GM19468 (cell line): ENCODE data around the gene DOCK9.

Experiments used
- ATAC-seq: cut with Tn5 transposase; IDR thresholded peaks from one replicate; pipeline ENCODE4 v1.9.1; 2021; ENCODE audit warnings: mild to moderate bottlenecking, moderate library complexity, moderate number of reproducible peaks; ENCODE audit not compliant: unreplicated experiment; ENCODE audit errors: extremely low read depth

DOCK9 gene

DNA sequence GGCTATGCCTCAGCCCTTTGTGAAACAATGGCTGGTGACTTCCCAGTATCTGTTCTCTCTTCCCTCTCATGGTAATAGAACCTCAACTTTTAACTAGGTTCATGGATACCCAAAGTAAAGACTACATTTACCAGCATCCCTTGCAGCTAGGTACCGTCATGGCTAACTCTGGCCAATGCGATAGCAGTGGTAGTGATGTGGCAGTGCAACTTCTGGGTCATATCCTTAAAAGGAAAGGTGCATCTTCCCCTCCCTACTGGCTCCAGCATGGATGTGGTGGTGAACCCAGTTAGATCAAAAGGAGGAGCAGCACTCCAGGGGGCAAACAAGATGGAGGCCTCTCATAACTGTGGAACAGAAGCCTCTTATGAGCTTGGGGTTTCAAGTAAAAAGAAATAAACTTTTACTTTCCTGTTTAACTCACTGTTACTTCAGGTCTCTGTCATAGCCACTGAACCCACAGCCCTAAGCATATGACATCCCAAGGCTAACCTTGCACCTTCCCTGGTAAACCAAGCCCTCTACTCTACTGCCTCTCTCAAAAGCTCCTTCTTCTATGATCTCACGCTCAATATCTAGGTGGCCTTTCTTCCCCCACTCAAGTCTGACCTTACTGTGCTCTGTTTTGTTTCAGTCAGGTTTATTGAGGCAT lies 104.4 kb downstream of the DOCK9 start:
- ATAC-seq: no peak

DNA sequence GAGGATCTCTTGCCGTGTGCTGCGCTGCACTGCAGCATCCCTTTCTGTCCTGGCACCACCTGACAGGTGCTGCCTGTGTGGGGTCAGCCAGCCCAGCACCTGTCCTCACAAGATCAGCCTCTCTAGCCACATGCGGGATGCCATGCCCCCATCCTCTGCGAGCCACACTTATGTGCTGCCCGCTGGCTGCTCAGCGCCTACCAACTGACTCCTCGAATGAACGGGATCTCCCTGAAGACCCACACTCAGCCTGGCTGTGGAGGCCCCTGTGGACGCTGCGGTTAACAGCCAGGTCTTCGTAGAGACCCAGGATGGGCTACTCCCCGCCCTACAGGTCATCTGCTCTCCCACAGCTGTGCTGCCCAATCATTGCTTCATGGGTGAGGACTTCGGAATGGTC lies 106.1 kb downstream of the DOCK9 start:
- ATAC-seq: no peak

DNA sequence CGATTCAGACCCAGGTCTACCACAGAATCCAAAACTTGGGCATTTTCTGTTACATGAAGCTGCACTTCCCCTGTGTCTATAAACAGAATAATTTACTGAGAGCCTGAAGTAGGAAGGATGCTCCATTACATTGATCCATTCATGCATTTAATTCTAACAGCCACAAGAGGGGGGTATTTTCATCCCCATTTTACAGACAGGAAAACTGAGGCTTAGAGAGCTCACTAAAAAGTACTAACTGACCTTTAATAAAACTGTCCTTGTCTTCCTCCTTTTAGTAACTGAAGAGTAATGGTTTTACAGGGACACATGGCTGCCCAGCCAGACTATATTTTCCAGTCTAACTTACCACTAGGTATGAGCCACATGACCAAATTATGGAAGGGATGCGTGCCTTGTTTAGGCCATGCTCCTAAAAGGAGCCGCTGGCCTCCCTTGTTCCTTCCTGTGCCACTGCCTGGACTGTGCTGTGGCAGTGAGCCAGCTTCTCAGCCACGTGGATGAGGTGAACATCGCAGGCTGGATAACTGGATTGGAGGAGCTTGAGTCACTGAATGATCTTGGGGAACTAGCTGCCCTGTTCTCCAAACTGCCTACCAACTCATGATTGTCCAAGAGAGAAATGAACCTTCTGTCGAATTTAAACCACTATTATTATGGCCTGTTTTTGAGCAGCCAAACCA lies 108.3 kb downstream of the DOCK9 start:
- no peak for ATAC-seq

DNA sequence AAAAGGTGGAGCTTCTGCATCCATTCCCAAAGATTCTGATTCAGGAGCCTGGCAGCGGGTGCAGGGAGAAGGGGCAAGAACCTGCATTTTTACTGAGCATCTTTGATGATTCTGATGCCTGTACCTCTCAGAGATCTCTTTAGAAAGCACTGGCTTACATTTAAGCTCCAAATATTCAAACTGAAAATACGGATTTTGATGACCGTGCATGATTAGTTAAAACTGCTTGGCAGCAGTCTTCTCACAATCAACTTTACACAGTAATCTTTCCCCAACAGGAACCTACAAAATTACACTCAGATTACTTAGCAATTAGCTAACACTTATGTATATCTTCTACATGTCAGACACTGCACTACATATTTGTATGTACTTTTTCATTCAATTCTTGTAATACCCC lies 108.9 kb downstream of the DOCK9 start:
- ATAC-seq: no peak

DNA sequence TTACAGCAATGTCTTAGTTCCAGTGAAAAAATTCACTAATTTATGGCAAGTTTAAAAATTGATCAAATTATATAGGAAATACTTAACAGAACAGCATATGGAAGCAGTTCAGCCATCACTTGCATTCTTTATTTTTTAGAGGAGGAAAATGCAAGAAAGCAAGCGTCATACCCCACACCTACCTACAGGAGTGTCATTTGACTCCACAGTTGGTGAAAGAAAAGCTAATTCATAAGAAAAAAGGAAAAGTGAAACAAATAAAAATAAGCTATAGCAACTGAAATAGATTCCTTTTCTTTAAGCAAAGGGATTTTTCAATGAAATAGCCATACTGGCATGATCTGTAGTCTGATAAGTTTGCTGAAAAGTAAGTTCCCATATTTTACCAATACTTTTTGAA lies 111.0 kb downstream of the DOCK9 start:
- no peak for ATAC-seq

DNA sequence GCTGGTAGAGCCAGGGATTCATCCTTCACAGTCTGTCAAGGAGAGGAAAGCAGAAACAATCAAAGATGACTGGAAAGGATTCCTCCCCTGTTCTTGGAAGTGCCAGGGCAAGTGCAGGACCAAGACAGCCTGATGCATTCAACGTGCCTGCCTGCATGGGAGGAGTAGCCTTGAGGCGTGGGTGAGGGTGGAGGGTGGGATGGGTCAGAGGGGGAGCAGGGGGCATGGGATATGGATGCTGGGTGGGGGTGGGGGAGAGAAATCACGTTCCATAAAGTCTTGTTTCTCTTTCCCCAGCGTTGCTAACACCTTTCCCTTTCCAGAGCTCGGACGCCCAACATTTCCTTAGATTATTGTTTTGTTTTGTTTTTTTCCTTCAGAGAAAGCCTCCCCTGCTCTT lies 117.4 kb downstream of the DOCK9 start:
- no peak for ATAC-seq

DNA sequence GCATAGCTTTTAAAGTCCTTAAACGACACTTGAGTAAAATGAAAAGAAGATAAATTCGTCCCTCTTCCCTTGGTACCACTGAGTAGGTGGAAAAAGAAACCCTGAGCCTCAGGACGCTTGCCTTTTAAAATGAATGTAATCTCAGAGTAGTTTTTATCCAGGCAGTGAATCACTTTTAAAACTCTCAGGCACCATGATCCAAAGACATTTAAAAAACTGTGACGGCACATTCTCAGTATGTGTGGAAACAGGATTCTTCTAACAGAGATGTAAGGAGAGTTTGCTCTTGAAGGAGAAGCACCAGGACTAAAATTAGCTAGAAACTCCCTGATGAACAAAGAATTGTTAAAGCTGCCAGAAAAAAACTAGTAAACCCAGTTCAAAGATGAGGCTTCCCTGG lies 119.7 kb downstream of the DOCK9 start:
- no peak for ATAC-seq

DNA sequence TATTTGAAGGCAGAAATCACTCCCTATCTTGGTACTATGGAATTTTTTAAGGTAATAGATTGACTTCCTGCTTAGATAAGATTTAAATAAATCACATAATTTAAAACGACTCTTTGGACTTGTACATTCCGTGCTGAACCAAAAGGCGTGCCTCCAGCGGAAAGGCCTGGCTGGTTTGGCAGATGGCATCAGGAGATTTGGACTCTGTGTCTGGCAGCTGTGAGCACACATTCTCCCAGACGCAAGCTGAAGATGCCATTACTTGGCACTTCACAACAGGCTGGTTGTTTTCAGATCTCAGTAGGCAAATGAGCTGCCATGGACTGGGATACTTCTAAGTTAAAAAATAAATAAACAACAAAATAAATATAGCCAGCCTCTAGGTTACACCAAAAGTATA lies 120.9 kb downstream of the DOCK9 start:
- no peak for ATAC-seq

DNA sequence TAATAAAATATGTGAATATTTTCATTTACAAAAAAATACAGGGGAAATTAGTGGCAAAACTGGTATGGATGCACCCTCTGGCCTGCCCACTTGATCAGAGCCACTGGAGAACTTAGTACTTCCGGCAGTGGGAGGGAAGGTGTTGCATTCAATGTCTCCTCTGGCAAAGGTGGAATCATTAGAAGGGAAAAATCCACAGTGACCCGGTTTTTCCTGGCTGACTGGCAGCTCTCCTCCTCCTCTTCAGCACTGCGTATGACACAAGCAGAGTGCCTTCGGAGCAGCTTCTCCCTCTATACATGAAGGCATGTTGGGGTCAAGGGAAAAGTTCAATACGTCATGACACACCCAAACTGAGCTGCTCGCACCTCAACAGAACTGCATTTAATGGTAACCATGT lies 123.4 kb downstream of the DOCK9 start:
- ATAC-seq: no peak

DNA sequence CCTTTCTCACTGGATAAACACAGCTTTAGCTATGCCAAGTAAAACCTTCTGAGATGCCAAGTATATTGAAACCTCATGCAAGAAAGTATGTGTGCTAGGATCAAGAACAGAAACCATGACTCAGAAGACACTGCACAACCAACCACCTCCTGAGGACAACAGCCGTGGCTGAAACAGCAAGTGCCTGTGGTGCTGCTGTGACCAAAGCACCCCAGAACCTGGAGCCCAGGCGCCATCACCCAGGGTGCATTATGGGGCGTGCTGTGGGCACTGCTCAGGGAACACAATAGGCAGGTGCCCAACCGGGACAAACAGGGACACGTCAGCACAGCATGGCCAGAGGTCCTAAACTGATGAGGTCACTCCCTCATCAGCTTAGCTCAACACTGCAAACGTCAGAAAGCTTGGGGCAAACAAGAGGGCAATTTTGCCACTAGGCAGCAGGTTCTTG lies 124.1 kb downstream of the DOCK9 start:
- ATAC-seq: peak; percentile 97

DNA sequence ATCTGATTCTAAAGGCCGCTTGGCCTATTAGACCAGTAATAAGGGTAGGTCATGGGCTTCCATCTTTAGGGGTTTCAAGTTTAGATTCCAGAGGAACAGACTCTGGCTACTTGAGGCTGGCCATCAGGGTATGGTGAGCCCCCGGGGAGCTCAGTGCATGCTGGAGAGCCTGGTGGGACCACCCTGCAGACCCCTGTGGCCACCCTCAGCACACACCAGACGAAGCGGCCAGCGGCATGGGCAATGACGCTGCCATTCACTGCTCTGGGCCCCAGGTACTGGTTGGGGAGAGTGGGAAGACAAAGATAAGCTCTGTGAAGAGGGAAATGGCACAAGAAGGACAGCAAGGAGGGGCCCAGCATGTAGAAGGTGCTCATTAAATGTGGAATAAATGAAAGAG lies 126.6 kb downstream of the DOCK9 start:
- ATAC-seq: no peak

DNA sequence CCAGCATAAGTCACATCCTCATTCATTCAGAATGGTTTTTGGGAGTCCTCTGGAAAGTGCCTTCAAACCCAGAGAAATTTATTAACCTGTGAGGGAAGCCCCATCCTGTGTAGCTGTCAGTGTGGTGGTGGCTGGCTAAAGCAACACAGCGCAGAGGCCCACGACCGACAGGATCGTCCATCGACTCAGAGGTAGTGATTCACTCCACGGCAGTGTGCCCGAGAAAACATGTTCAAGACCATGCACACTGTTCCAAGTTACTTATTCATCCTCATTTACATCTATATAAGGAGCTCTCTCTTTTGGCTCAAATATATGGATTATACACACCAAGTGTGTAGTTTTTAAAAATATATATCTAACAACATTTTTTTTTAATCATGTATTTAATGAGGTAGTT lies 129.1 kb downstream of the DOCK9 start:
- no peak for ATAC-seq

DNA sequence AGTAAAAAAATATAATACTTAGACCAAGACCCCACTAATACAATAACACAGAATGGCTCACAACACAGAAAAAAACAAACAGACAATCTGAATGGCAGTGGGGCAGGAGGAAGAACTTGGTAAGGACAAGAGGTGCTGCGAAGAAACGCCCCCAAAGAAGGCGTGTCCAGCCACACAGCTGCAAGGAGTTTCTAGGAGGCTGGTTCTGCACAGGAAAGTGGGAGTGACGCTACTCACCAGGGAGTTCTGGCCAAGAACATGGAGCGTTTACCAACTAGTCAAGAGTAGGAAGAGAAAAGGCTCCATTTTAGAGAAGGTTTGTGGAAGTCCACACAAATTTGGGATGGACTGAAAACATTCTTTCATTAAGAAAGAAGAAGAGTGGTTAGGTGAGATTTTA lies 130.1 kb downstream of the DOCK9 start:
- no peak for ATAC-seq

DNA sequence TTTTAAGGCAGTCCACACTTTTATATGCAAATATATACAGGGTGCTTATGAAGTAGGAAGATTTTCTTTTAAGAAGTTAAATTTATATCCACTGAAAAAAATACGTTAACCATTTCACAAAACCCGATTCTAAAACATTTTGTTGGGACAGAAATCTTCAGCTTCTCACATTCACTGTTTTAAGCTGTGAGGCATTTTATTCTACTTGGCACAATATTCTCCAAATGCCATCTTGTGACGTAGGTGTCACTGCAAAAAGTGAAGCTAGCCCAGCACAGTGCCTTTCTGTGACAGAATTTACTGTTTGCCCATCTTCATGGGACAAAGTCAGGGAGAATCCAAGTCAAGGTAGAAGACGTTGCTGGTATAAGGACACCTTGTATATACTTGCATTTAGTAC lies 130.9 kb downstream of the DOCK9 start:
- no peak for ATAC-seq

DNA sequence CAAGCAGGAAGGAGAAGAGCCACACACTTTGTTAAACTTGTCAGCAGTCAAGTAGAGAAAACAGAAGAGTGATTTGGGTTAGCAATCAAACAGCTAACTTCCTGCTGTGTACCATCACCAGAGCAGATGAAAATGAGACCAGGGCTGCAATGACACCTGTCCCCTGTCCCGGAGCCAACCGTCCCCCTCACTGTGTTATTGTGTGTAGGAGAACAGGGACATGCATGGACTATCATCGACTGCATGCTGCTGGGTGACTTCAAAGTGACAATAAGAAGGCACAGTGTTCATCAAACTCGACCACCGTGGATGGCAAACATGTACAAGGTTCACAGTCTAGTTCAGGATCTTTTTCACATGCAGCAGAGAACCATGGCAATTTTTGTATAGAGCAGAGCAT lies 131.3 kb downstream of the DOCK9 start:
- ATAC-seq: no peak

DNA sequence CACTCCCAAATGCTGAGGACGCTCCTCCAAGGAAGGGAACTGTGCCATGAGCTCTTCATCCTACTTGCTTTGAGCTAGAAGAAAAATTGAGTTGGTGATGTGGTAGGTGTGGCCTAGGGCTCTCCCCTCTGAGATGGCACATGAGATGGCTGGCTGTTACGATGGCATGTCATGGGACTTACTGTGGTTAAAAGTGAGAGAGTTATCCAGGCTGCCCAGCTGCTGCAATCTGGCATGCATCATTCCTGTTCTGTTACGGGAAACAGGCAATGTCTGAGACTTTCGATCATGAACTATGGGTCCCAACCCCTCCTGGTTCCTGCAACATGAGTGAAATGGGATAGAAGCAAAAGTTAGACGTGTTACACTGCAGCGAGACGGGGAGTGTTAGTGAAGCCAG lies 132.1 kb downstream of the DOCK9 start:
- no peak for ATAC-seq

DNA sequence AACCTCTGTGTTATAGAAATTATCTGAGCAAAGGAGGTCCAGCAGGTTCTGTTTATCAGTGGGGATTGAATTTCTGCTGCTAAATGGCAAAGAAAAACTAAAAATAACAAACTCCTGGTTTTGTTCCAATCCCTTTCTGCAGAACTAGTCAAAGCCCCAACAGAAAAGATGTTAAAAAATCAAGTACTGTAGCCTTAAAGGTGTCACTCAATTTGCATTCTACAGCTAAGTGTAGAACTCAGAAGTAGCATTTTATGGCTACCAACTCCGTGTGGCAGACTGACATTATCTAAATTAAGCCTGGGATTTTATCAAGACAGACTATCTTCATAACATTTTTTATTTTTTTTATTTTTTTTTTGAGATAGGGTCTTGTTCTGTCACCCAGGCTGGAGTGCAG lies 133.8 kb downstream of the DOCK9 start:
- ATAC-seq: no peak

DNA sequence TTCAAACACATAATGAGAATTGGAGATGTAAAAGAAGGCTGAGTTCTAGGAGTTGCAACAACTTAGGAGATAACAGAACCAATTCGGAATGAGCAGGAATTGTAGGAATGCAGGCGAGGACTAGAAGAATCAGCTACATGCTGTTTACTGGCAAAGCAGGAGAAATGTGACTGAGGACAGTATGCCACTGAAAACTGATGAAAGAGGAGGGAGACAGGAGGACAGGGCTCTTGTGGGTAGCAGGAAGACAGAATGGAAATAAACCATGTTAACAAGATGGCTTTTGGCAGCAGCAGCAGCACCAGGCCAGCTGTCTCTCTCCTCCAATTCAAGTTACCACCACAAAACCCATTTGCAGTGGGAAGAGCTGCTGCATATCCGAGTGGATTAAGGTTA lies 134.4 kb downstream of the DOCK9 start:
- no peak for ATAC-seq

DNA sequence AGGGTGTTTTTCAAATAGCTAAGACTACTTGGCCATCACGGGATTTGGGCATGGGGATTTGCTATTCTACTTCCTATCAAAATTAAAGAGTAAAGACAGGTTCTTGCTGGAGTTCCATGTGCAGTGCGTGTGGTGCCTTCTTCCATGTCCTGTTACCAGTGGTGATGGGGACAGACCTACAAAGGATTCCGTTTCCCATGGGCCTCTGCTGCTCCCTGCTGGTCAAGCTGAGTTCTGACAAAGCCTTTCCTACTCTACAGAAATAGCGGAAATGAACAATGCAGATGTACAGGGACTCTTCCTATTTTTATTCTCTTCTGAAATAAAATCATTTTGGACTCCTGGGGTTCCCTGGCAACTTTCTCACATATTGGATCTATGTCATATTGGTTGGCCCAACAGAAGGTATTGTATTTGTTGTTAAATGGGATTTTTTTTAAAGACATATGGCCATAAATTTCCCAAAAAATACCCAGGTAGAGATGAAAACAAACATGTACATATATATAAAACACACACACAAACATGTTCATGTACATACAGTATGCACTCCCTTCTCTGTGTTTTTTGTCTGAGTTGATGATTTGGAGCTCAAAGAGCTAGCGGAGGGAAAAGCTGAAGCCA lies 134.9 kb downstream of the DOCK9 start:
- peak; percentile 89 for ATAC-seq

DNA sequence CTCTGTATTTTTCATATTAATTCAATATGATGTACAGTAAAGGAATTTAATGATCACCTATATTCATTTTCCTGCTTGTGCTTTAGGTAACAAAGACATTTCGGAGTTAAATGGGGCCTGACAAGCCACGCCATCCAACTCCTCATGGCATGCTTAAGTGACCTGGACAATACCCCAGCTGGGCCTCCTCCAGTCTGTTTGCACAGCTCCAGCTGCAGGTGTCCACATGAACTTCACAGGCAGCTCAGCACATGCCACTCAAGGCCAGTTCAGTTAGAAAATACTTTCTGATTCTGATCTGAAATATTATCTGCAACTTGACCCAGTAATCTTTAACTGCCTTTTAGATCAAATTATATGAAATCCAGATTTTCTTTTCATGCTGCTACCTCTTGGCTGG lies 135.8 kb downstream of the DOCK9 start:
- ATAC-seq: no peak

DNA sequence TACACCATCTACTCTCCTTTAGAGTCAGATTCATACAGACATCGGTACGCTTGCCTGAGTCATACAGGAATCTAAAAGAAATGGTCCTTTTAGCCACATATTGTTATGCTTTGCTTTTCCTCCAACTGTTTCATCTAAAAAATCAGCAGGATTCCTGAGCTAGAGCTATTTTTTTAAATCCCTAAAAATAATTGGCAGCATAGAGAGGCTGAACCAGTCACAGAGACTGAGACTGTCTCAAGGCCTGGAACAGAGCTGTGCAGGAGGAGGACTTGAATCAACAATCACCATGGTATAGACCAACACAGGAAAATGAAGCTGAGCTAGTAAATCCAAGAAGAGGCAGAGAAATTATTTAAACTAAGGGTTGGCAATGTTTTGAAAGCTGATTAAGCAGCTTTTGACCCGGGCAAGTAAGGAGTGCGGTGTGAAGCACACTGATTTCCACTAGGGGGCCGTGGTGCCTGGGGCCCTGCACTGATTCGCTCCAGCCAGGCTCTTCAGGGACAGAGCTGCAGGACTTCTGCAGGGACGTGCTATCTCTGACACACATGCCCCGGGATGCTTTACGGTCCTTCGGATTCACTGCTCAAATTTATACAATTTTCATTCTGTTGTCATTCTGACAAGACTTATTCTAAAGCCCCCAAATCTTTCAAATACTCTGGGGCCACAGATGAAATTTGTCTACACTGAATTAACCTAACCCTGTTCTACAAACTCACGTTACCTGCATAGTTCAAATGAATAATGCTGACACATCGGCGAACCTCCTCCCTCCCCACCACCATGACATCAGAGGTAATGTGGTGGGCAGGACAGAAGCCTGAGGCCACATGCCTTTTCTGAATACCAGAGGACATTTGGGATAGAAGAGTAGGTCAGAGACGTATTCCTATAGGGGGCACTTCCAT lies 137.8 kb downstream of the DOCK9 start:
- peak; percentile 68 for ATAC-seq
